NCI-H748 treated with DMSO at 0.1 percent for 48 hours (cell line): ENCODE data around the gene SLC37A1.

ENCODE experiments used
- DNase-seq: peaks from one replicate; lab custom pipeline; 2025; lab: John Stamatoyannopoulos, UW

Gene SLC37A1

DNA sequence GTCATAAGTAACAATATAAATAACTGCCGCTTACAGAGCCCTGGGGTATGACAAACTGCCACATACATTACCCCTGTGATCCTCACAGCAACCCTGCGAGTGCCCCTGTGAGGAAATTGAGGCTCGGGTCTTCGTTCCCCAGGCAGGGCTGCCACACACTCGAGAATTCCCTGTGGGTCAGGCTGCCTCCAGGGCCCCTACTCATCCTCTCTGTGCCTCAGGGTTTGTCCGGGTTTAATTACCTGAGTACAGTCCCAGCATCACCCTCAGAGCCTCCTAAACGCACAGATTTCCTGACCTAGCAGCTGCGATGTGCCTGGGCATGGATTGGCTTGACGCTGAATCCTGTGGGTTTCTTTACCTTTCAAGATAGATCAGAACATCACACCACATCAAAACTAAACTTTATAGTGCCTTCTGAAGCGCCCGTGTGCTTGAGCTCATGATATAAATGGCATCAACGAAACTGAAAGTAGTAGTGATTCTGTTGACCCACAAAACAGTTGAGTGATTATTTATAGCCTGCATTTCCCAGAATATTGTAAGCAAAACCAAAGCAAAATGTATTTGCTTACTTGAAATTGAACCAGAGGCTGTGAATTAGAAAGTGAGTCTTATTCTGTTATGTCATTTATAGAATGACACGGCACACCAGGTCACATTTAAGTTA, 14.0 kb downstream of the SLC37A1 start:
- DNase-seq = no peak

DNA sequence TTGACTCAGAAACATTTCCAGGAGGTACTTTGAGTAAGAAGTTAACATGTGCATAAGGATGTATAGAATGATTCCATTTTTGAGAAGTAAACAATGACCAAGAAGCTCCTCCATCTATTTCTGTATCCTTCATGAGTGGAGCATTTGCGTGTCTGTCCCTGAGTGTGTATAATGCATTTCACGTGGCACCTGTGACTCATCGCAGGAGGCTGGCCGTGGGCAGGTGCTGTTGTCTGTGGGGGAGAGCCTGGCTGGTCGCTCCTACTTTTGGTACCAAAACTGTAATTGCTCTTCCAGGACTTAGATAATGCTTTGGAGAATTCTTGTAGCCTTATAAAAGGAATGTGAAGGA, 16.5 kb downstream of the SLC37A1 start:
- no peak for DNase-seq

DNA sequence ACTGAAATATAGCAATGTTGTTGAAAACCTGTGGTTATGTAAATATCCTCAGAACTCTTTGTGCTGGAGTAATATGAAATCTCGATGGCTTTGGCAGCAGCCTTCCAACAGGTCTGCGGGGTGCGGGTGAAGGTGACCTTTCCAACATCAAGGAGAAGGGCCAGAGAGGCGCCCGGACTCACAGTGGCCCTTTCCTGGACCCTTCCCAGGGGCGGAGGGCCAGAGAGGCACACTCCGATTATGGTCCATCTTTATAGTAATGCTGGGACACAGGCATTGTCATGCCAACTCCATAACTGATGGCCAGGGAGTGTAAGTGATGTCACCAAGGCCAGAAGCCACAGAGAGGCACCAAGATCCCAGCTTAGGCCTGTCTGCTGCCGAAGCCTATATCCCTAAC, 18.1 kb downstream of the SLC37A1 start:
- DNase-seq = no peak

DNA sequence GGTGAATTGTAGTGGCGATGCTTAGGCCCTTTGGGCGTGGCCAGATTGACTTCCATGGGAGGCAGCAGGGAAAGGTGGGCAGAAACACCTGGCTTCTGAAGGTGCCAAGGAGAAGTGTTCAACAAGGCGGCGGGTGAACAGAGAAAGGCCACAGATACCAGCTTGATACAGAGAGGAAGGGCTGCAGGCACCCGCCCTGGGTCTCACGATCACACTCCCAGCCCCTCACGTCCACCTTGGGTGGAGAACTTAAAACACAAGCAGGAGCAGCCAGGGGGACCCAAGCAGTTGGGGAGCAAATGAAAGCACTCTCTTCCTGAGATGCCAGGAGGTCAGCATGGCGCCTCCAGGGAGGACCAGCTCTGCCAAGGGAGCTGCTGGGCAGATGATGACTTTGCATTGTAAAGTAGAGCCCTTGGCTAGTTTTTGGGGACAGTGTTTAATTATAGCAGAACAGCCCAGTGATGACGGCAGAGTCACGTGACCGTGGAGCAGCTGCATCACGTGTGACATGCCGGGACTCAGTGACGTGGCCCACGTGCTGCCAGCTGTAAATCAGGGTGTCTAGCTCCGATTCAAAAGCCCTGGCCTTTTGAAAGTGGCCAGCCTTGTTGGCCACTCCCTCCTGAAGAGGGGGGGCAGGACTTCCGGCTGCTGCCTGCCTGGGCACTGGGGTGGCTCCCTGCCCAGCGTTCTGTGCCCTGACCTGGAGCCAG, 19.0 kb downstream of the SLC37A1 start:
- DNase-seq = no peak

DNA sequence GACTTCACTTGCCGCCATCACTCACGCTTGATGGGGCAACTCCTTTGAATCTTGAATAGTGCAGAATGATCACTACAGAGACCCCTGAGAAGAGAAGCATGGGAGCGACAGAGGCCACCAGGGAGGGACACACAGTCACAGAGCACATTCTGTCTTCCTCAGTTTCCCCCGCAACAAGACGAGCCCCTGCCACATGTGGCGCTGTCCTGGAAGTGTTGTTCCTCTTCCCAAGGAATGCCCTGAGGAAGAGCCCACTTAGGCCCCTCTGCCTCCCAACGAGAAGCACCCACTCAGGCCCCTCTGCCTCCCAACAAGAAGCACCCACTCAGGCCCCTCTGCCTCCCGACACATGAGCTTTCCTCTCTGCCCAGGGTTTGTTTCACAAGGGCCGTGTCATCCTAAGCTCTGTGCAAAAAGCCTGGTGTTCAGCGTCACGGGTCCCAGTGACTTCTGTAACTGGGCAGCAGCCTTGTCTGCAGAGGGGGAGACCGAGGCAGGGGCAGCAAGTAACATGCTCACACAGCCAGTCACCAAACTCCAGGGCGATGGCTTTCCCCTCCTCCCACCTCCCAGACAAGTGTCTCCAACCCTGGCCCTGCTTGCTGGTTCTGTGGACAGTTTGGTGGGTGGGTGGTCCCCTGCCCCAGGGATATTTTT, 19.8 kb downstream of the SLC37A1 start:
- DNase-seq = no peak

DNA sequence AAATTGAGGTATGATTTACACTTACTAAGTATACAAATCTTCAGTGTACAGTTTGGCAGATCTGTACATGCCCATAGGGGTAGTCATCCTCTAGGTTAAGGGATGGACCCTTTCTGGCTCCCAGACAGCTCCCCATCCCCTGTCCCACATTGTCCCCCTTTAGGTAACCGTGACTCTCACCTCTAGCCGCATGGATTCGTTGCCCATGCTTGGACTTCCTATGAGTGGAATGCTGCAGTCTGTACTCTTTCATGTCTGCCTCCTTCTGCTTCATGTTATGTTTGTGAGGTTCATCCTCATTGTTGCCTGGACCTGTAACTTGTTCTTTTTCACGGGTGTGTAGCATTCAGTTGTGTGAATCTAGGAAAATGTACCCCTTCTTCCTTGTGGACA, 20.3 kb downstream of the SLC37A1 start:
- DNase-seq = no peak

DNA sequence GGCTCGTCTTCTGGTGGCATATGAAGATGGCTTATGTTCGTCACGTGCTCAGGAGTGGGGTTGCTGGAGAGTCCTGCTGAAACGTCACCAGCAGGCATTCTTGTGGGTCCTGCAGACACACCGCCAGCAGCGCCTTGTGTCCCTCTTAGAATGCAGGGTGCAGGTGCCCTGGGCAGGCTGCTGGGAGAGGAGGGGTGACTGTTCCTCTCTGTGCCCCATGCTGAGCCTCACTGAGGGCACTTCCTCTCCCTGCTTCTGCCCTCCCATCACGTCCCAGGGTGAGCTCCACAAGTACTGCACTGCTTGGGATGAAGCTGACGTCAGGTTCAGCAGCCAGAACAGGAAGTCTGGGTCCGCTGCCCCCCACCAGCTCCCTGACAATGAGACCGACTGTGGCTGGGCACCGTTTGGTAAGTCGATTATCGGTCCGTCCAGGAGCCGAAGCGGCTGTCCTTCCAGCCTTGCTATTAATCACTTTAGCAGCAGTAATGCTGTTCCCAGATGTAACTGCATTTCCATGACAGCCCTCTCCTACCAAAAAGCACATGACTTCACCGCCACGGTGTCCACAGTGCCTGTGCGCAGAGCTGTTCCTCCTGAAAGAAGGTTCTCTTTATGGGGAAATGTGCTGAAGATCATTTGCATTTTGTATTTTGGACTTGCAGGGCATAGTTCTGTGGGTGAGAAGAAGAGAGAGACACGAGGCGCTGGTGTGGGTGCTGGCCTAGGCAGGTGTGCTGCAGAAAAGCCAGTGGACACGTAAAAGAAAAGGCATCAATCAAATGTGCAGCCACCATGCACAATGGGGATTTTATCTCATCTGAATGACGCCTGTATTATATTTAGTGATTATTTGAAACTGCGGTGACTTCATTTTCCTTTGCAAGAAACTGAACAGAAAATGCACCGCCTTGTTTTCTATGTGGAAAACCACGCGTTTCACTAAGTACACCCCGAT, 21.0 kb downstream of the SLC37A1 start:
- DNase-seq = no peak

DNA sequence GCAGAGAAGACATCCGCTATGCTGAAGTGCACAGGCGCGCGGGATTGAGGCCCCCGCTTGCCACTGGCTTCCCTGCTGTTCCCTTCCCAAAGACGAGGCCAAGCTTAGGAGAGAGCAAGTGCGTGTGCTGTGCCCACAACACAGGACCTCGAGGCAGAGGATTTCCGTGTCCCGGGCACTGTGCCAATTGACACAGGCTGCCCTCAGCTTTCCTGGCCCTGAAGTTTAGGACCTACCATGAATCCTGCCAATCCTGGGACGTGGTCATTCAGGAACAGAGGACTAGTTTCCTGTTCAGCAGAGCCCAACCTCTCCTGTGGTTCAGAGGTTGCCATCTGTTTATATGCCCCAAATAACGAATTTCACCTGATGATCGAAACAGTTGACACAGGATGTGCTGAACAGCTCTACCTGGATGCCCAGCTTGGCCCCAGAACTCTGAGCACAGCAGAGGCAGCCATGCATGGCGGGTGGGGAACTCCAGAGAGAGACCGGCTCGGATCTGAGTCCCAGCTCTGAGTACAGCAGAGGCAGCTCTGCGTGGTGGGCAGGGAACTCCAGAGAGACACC, 22.0 kb downstream of the SLC37A1 start:
- no peak for DNase-seq

DNA sequence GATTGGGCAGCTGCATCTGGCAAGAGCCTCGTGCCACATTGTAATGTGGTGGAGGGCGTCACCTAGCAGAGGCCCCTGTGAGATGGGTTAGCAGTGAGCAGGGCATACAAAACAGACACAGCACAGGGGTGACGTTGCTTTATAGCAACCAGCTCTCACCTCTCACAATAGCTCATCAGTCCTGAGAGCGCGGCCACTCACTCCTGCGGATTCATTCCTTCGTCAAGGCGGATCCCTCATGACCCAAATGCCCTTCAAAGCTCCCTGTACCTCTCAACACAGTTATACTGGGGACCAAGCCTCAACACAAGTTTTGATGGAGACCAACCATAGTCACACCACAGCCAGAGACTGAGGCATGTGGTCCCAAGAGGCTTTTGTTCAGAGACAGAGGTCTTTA, 22.9 kb downstream of the SLC37A1 start:
- DNase-seq = no peak

DNA sequence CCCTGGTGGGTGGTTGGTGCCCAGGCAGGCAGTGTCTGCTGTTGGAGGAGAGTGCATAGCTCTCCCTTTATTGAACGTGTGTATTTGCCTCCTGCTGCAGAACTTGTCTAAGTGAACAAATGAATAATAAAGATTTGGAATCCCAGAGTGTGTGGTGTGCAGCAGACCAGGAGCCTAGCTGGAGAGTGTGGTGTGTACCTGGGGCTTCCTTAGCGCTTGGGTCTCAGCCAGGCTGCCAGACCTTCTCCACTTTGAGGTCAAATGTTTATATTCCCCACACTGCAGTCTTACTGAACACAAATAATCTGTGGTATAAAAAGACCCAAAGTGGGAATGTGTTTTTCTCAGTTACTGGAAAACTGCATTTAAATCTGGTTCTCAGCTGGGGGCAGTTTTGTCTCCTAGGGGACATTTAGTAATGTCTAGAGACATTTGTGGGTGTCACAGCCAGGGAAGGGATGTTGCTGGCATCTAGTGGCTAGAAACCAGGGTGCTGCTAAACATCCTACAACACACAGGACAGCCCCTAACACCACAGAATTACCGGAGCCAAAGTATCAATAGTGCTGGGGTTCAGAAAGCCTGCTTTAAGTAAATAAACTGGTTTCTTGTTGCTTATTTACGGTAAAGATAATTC, 23.6 kb downstream of the SLC37A1 start:
- peak; percentile 5 for DNase-seq

DNA sequence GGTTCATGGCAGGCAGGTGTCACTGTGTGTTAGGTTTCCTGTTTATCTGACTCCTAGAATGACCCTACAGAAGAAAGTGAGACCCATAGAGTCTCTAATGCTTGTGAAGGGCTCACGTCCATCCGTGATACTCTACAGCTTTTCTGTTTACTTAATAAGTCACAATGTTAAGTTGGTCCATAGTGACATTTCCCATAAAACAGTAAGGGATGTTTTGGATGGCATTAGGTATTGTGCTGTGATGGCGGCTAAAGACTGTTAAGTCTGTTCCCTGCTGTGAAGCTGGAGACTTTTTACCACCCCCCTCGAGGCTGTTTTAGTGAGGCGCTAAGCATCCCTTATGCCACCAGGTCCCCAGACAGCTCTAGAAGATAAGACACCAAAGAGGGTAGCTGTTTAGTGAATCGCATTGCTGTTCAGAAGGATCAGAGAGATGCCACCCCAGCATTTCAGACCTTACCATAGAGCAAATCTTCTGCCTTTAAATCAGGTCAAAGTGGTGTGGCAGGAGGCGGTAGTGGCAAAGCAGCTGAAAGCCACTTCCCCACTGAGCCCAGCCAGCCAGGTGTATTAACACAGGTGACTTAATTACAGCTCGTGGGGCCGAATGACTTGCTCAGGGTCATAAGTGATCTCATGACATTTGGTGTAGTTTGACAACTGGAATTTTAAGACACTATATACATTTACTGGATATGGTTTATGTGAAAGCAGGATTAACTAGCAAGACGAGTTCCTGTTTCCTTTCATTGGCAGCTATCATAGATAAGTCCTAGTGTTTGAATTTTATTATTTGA, 25.0 kb downstream of the SLC37A1 start:
- peak; percentile 43 for DNase-seq

DNA sequence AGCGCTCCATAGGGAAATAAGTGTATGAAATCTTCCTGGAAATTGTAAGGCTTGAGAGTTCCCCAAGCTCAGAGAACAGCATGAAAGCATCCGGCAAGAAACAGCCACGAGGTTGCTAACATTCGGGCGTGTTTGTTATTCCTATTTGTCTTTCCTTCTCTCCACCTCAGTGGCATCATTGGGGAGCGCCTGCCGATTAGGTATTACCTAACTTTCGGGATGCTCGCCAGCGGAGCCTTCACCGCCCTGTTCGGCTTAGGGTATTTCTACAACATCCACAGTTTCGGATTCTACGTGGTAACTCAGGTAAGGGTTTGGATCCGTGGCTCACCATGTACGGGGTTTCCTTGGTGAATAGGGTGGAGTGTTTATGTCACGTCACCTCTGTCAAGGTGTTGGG, 25.7 kb downstream of the SLC37A1 start:
- DNase-seq = no peak

DNA sequence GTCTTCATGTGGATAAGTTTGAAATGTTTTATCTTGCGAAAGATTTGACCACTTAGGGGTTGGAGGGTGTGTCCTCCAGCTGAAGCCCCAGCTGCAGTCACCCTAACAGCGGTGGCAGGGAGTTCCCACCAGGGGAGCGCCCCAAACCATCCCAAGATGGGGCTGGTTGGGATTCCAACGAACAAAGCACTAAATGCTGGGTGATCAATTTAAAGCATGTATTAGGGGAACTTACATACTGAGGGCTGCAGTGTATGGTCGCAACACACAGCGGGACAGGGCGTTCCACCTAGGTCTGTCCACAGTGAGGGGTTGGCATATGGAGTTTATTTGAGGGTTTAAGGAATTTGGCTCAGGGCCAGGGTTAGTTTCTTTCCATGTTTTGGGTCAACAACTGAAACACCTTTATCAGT, 26.3 kb downstream of the SLC37A1 start:
- DNase-seq = no peak

DNA sequence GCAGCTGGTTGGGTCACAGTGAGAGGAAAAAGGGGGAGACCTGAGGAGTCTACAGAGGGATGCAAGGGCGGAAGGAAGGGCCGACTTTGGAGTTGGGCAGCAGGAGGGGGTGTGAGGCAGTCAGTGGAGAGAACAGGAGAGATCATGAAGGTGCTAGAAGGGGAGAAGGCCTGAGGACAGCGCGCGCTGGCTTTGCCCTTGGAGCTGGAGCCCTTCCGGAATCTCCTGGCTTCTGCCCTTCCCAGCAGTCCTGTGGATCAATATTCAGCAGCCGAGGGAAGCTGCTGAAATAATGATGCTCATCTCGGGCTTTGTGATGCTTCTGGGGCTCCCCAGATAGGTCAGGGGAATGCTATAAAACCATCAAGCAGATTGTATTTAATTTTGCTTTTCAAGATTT, 26.7 kb downstream of the SLC37A1 start:
- no peak for DNase-seq

DNA sequence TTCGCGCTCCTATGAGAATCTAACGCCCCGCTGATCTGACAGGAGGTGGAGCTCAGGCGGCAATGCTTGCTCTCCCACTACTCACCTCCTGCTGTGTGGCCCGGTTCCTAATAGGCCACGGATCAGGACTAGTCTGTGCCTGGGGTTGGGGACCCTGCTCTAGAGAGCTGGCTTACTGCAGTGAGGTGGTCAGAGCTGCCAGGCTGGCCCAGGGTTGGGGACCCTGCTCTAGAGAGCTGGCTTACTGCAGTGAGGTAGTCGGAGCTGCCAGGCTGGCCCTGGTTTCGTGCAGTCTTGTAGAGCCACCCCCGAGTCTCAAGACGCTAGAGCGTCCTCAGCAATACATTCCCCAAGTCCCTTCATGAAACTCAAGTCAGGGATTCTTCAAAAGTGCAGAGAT, 27.5 kb downstream of the SLC37A1 start:
- no peak for DNase-seq

DNA sequence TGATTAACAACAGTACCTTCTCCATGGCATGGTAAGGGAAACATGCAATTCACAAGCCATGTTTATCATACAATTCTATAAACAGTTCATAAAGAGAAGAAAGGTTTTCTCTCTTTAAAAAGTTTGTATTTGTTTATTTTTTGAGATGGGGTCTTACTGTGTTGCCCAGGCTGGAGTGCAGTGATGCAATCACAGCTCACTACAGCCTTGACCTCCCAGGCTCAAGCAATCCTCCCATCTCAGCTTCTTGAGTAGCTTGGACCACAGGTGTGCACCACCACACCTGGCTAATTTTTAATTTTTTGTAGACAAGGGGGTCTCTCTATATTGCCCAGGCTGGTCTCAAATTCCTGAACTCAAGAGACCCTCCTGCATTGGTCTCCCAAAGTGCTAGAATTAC, 28.0 kb downstream of the SLC37A1 start:
- no peak for DNase-seq

DNA sequence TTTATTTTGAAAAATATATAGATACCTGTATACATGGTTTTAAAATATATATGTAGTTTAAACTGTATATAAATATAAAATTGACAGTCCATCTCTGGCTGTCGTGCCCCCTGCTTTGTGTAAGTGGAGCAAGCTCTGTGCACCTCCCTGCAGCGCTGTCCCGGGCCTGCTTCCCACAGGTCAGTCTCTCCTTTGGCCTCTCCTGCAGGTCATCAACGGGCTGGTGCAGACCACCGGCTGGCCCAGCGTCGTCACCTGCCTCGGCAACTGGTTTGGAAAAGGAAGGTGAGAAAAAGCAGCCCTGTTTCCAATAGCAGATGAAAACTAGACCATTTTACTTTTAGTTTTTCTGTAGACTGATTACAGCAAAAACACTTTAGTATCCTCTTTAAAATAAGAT, 28.5 kb downstream of the SLC37A1 start:
- no peak for DNase-seq

DNA sequence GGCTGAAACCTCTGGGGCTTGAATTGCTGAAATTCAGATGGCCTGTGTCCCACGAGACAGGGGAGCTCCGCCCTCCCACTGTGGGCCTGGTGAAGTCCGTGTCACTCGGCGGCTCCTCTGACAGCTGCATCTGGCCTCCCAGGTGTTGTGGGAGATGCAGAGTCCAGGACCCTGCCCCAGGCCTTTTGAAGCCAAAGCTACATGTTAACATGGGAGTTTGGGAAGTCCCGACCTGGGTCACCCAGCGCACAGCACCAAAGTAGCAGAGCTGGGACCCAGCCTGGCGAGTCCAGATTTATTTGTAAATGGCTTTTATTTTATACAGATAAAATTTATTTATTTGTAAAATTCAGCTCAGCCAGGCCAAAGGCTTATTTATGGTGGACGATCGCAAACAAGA, 28.9 kb downstream of the SLC37A1 start:
- no peak for DNase-seq

DNA sequence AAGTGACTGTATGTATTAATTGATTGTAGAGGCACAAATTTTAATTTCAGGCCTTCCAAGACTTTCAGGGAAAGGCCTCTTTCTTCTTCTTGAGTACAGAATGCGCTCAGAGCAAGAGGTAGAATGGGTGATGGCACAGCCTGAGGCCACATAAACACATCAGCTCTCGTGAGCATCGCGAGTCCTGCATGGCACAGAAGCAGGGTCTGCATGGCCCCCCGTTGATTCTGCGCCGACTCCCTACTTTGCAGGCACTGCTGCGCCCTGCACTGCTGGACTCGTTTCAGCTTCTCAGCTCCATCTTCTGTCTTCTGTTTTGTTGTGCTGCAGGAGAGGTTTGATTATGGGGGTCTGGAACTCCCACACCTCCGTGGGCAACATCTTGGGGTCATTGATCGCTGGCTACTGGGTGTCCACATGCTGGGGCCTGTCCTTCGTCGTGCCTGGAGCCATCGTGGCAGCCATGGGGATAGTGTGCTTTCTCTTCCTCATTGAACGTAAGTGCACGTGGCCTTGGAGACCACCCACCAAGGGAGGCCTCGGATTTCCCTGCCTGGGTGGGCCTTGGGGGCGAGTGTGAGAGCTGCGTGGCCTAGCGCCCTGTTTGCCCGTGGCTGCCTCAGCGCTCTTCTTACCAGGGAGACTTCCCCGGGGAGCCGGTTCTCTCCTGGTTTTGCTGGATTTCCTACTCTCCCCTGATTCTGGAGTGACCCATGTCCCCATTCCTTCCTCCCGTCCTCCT, 29.6 kb downstream of the SLC37A1 start:
- no peak for DNase-seq

DNA sequence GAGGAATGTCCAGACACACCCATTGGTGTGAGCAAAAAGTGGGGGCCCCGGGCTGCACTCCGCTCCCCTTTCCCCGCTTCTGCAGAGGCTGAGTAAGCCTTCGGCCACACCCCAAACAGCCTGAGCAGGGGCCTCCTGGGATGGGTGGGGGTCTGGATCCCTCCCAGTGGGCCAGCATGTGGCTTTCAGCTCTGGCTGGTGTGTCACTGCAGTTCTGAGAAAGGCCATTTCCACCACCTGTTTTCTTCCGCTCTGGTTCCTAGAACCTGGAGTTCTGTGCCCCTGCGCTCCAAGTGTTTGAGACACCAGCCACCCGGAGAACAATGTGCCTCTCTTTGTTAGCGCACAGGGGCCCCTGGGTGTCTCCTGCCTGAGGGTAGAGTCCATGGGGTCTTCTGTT, 30.9 kb downstream of the SLC37A1 start:
- no peak for DNase-seq
